ENCODE data around the gene C1orf122. TPM values are rescaled to one million over a fixed set of nuclear protein-coding genes. Genes with fewer than 3 reads are reported as not detected.

Gene C1orf122
- total and polyA plus RNA-seq, 2 of the 13 experiments (the other 11 are each of a cell fraction or from before 2014, with no cell fraction given) = 18.7 to 40.6 TPM

DNA sequence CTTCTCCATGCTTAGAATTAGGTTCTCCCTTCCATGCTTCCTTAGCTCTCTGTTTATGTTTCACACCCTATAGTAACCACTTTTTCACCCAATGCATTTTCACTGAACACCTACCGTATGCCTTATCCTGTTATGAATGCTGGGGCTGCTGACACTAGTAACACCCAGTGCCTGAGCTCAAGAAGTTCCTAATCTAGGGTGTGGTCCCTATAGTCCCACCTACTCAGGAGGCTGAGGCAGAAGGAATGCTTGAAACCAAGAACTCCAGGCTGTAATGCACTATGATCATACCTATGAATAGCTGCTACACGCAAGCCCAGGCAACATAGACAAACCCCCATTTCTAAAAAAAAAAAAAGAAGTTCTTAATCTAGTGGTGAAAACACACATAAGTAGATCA, 48.1 kb upstream of the C1orf122 start:
- DNase-seq (ENCODE audit: low spot score) = no peak
- Histone ChIP-seq H3K27ac (ENCODE audit: extremely low read length, insufficient read depth, low read length) (no peak overlapping the region), H3K79me2 (ENCODE audit: insufficient read depth, low read length) (no peaks in the 10 kb centered on the region), H3K4me1 (ENCODE audit: insufficient read depth, low read length) (peaks cover 14% of the 10 kb centered on the region; the same call in 1 of the 2 replicates), H4K20me1 (ENCODE audit: insufficient read depth, low read length) (no peaks in the 10 kb centered on the region), H2AFZ (ENCODE audit: low read length) (no peak overlapping the region), H3K9ac (ENCODE audit: insufficient read depth, low read depth, low read length) (no peak overlapping the region), H3K4me2 (ENCODE audit: low read depth, low read length) (no peak overlapping the region), H3K36me3 (replicated peaks in 1 of 2; ENCODE audit: control insufficient read depth in 1 of 2, insufficient read depth in 2 of 2, low read length in 2 of 2) (no peaks in the 10 kb centered on the region), H3K27me3 (ENCODE audit: control insufficient read depth in 1 of 2, insufficient read depth in 2 of 2, low read length in 2 of 2) (peaks cover 1 to 28% of the 10 kb centered on the region in 2 experiments; a peak in 4 of 5 replicates), H3K9me3 (ENCODE audit: low read length) (no peaks in the 10 kb centered on the region), H3K4me3 (replicated peaks in 1 of 3; ENCODE audit: insufficient read depth in 1 of 3, low read depth in 2 of 3, low read length in 3 of 3) (no peak overlapping the region)
- in situ Hi-C loops (cut with HindIII; ENCODE audit: extremely low pct_ligation_motif_present, low pct_unique_long_range_greater_than_20kb) = no loop called here
- ChIA-PET POLR2A (no interaction called here), CTCF (ENCODE audit: low intra/inter-chr PET ratio, low total read pairs) (no interaction called here)
- no peak for ATAC-seq
- FAIRE-seq = no peak
- 0% methylated on average over 2 of the region's 2 CpGs for WGBS (ENCODE audit: low lambda C conversion rate)
- no TSS peak for BruUV-seq (replicated peaks)
- TF ChIP-seq MED1 (CRISPR knock-in tag; IDR thresholded peaks at IDR 0.05) (no peak), XBP1 (CRISPR knock-in tag; IDR thresholded peaks at IDR 0.05) (no peak), BRCA1 (CRISPR knock-in tag; IDR thresholded peaks at IDR 0.05) (no peak), RFXAP (CRISPR knock-in tag; IDR thresholded peaks at IDR 0.05; ENCODE audit: borderline replicate concordance) (no peak), NCOA5 (CRISPR knock-in tag; IDR thresholded peaks at IDR 0.05) (no peak)
- TF ChIP-seq, protein P1, sequence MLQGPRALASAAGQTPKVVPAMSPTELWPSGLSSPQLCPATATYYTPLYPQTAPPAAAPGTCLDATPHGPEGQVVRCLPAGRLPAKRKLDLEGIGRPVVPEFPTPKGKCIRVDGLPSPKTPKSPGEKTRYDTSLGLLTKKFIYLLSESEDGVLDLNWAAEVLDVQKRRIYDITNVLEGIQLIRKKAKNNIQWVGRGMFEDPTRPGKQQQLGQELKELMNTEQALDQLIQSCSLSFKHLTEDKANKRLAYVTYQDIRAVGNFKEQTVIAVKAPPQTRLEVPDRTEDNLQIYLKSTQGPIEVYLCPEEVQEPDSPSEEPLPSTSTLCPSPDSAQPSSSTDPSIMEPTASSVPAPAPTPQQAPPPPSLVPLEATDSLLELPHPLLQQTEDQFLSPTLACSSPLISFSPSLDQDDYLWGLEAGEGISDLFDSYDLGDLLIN (CRISPR knock-in tag; IDR thresholded peaks at IDR 0.05; ENCODE audit: borderline replicate concordance) = no peak
- intact Hi-C loops (cut with micrococcal nuclease; ENCODE audit: unreplicated experiment) = no loop called here

DNA sequence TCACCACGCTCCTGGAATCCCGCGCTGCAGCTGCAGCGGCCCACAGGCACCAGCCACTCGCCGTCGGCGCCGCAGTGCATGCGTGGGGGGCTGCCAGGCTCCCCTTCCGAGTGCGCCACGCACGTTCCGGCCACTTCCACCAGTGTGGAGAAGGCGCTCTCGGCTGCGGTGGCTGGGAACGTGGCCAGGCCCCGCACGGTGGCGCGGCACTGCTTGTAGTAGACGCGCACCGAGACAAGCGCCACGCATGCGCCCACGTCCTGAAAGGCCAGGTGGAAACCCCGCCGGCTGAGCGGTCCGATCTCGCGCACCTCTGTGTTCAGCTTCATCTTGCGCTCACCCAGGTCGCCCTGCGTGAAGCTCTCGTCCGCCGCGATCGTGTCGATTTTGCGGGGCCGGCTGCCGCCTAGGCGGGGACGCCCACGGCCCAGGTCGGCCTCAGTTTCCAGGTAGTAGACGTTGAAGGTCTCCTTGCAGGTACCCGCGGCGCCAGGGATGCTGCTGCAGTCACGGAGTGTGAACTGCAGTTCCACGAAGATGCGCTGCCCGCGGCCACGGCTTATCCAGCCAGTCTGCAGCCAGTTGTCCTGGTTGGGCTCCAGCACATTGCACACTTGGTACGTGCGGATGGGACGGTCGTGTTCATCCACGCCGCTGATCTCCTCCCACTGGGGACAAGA, 46.0 kb upstream of the C1orf122 start:
- 63% methylated on average over 39 of the region's 68 CpGs for WGBS (ENCODE audit: low lambda C conversion rate)
- H3K27ac ChIP-seq (ENCODE audit: extremely low read length, insufficient read depth, low read length) = no peak overlapping the region
- in situ Hi-C loops (cut with HindIII; ENCODE audit: extremely low pct_ligation_motif_present, low pct_unique_long_range_greater_than_20kb) = no loop called here
- no peak overlapping the region for H2AFZ ChIP-seq (ENCODE audit: low read length)
- H3K4me1 ChIP-seq (ENCODE audit: insufficient read depth, low read length) = peaks cover 12% of the 10 kb centered on the region
- ATAC-seq (no peak), FAIRE-seq (no peak), DNase-seq (ENCODE audit: low spot score) (no peak)
- no peak overlapping the region for H3K9ac ChIP-seq (ENCODE audit: insufficient read depth, low read depth, low read length)
- intact Hi-C loops (cut with micrococcal nuclease; ENCODE audit: unreplicated experiment) = no loop called here
- no peaks in the 10 kb centered on the region for H3K9me3 ChIP-seq (ENCODE audit: low read length)
- no peak overlapping the region for H3K4me2 ChIP-seq (ENCODE audit: low read depth, low read length)
- no peaks in the 10 kb centered on the region for H3K79me2 ChIP-seq (ENCODE audit: insufficient read depth, low read length)
- H3K27me3 ChIP-seq (ENCODE audit: control insufficient read depth in 1 of 2, insufficient read depth in 2 of 2, low read length in 2 of 2) = peaks cover 0 to 36% of the 10 kb centered on the region in 2 experiments; a peak in 4 of 5 replicates
- ChIA-PET POLR2A (no interaction called here), CTCF (ENCODE audit: low intra/inter-chr PET ratio, low total read pairs) (no interaction called here)
- no peaks in the 10 kb centered on the region for H4K20me1 ChIP-seq (ENCODE audit: insufficient read depth, low read length)
- H3K4me3 ChIP-seq (replicated peaks in 1 of 3; ENCODE audit: insufficient read depth in 1 of 3, low read depth in 2 of 3, low read length in 3 of 3) = no peak overlapping the region
- no TSS peak for BruUV-seq (replicated peaks)
- no peaks in the 10 kb centered on the region for H3K36me3 ChIP-seq (replicated peaks in 1 of 2; ENCODE audit: control insufficient read depth in 1 of 2, insufficient read depth in 2 of 2, low read length in 2 of 2)
- no peak for TF ChIP-seq AGO1 (IDR thresholded peaks at IDR 0.05; ENCODE audit: low read depth, low read length, poor library complexity, severe bottlenecking)
- TF ChIP-seq AKAP8 (CRISPR knock-in tag; IDR thresholded peaks at IDR 0.05) = no peak
- TF ChIP-seq KDM5B (CRISPR knock-in tag; IDR thresholded peaks at IDR 0.05; ENCODE audit: borderline replicate concordance) = no peak
- TF ChIP-seq ZNF816 (CRISPR knock-in tag; IDR thresholded peaks at IDR 0.05; ENCODE audit: borderline replicate concordance) = no peak
- TF ChIP-seq MTA3 (CRISPR knock-in tag; IDR thresholded peaks at IDR 0.05) = no peak
- no peak for TF ChIP-seq ZNF749 (CRISPR knock-in tag; IDR thresholded peaks at IDR 0.05; ENCODE audit: borderline replicate concordance)
- no peak for TF ChIP-seq PTBP1 (IDR thresholded peaks at IDR 0.05; ENCODE audit: low read depth, low read length, poor library complexity, severe bottlenecking)
- TF ChIP-seq CBX2 (IDR thresholded peaks at IDR 0.05; ENCODE audit: low read depth, low read length) = no peak
- no peak for TF ChIP-seq CBX2 (CRISPR knock-in tag; IDR thresholded peaks at IDR 0.05; ENCODE audit: low read depth)
- TF ChIP-seq ZNF644 (CRISPR knock-in tag; IDR thresholded peaks at IDR 0.05; ENCODE audit: low read depth) = no peak
- TF ChIP-seq, protein P2, sequence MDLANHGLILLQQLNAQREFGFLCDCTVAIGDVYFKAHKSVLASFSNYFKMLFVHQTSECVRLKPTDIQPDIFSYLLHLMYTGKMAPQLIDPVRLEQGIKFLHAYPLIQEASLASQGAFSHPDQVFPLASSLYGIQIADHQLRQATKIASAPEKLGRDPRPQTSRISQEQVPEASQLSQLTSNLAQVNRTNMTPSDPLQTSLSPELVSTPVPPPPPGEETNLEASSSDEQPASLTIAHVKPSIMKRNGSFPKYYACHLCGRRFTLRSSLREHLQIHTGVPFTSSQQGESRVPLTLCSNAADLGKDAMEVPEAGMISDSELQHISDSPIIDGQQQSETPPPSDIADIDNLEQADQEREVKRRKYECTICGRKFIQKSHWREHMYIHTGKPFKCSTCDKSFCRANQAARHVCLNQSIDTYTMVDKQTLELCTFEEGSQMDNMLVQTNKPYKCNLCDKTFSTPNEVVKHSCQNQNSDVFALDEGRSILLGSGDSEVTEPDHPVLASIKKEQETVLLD (CRISPR knock-in tag; IDR thresholded peaks at IDR 0.05; ENCODE audit: low read depth) = no peak
- TF ChIP-seq CHD4 (IDR thresholded peaks at IDR 0.05; ENCODE audit: borderline replicate concordance, low read length) = no peak
